ENCODE results near the gene TMED8.
"Not testable (repeated sequence)": the region's sequence is repeated elsewhere in the genome, so short reads cannot be mapped to it uniquely, and the experiment has no call there.

The TMED8 gene

DNA sequence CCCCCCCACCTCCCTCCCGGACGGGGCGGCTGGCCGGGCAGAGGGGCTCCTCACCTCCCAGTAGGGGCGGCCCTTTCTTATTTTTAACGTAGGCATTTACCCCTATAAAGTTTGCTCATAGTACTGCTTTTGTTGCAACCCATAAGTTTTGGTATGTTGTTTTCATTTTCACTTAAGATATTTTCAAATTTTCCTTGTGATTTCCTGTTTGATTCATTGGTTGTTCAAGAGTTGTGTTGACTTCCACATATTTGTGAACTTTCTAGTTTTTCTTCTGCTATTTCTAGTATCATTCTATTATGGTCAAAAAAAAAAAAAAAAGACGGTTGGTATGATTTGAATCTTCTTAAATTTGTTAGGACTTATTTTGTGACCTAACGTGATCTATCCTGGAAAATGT lies 39.9 kb upstream of the TMED8 start:
- no peaks in the 10 kb centered on the region for H3K27me3 ChIP-seq (ENCODE audit: insufficient read depth, low read length, poor library complexity)
- no peak overlapping the region for H2AK5ac ChIP-seq (ENCODE audit: low read length)
- H3K4ac ChIP-seq (ENCODE audit: low read depth, low read length), result no peak overlapping the region
- H2BK120ac ChIP-seq (ENCODE audit: low read depth, low read length), result no peak overlapping the region
- no peak overlapping the region for H3K23ac ChIP-seq (ENCODE audit: low read length)
- no peak overlapping the region for H3K9ac ChIP-seq (ENCODE audit: low read length)
- no peak overlapping the region for H2BK5ac ChIP-seq (ENCODE audit: low read length)
- H3K18ac ChIP-seq (ENCODE audit: low read length), result no peak overlapping the region
- H3K4me3 ChIP-seq (ENCODE audit: low read length), result no peak overlapping the region
- H3K4me1 ChIP-seq (ENCODE audit: control insufficient read depth, low read depth, low read length), result no peaks in the 10 kb centered on the region
- H3K27ac ChIP-seq (ENCODE audit: low read depth, low read length), result no peak overlapping the region
- no peak overlapping the region for H3K56ac ChIP-seq (ENCODE audit: low read length)
- DNase-seq, result no peak
- WGBS (ENCODE audit: extremely low coverage, insufficient coverage, low lambda C conversion rate), result no CpG with 5 or more reads among the region's 8 CpGs
- no peak overlapping the region for H2BK15ac ChIP-seq (replicated peaks; ENCODE audit: low read depth)
- no peaks in the 10 kb centered on the region for H3K79me1 ChIP-seq (ENCODE audit: low read length)
- no peaks in the 10 kb centered on the region for H3K36me3 ChIP-seq (ENCODE audit: control insufficient read depth, insufficient read depth, low read length)
- no peak overlapping the region for H4K8ac ChIP-seq (ENCODE audit: low read depth, low read length)
- H3K79me2 ChIP-seq (ENCODE audit: control insufficient read depth, insufficient read depth, low read length), result no peaks in the 10 kb centered on the region
- no peak overlapping the region for H4K5ac ChIP-seq (ENCODE audit: low read length)
- H3K4me2 ChIP-seq (ENCODE audit: low read length), result no peak overlapping the region

DNA sequence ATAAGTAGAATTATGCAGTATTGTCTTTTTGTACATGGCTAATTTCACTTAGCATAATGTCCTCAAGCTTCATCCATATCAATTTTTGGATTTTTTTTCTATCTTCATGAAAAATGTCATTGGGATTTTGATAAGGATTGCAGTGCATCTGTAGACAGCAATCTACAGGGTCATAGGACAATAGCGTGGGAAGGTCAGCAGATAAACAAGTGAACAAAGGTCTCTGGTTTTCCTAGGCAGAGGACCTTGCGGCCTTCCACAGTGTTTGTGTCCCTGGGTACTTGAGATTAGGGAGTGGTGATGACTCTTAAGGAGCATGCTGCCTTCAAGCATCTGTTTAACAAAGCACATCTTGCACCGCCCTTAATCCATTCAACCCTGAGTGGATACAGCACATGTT lies 39.2 kb upstream of the TMED8 start:
- H4K8ac ChIP-seq (ENCODE audit: low read depth, low read length); H3K9ac ChIP-seq (ENCODE audit: low read length); H4K5ac ChIP-seq (ENCODE audit: low read length); H3K23ac ChIP-seq (ENCODE audit: low read length); H3K79me1 ChIP-seq (ENCODE audit: low read length); H3K18ac ChIP-seq (ENCODE audit: low read length); H3K4ac ChIP-seq (ENCODE audit: low read depth, low read length); H2BK5ac ChIP-seq (ENCODE audit: low read length); H3K4me1 ChIP-seq (ENCODE audit: control insufficient read depth, low read depth, low read length); H3K79me2 ChIP-seq (ENCODE audit: control insufficient read depth, insufficient read depth, low read length); H2BK120ac ChIP-seq (ENCODE audit: low read depth, low read length); H3K27me3 ChIP-seq (ENCODE audit: insufficient read depth, low read length, poor library complexity); H3K56ac ChIP-seq (ENCODE audit: low read length); H3K4me2 ChIP-seq (ENCODE audit: low read length); H3K4me3 ChIP-seq (ENCODE audit: low read length); H2BK15ac ChIP-seq (replicated peaks; ENCODE audit: low read depth); H3K36me3 ChIP-seq (ENCODE audit: control insufficient read depth, insufficient read depth, low read length); H3K27ac ChIP-seq (ENCODE audit: low read depth, low read length); DNase-seq; H2AK5ac ChIP-seq (ENCODE audit: low read length): not testable (repeated sequence)
- WGBS (ENCODE audit: extremely low coverage, insufficient coverage, low lambda C conversion rate), result no CpG with 5 or more reads among the region's 3 CpGs

DNA sequence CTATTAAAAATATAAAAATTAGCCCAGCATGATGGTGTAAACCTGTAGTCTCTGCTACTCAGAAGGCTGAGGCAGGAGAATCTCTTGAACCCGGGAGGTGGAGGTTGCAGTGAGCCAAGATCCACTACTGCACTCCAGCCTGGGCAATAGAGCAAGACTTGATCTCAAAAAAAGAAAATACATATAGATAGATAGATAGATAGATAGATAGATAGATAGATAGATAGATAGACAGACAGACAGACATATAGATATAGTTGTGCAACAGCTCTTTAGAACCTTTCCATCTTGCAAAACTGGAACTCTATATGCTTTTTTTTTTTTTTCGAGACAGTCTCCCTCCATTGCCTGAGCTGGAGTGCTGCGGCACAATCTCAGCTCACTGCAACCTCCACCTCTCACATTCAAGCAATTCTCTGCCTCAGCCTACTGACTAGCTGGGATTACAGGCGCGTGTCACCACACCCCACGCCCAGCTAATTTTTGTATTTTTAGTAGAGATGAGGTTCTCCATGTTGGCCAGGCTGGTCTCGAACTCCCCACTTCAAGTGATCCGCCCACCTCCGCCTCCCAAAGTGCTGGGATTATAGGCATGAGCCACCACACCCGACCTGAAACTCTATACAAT lies 38.6 kb upstream of the TMED8 start:
- not testable (repeated sequence) for H4K8ac ChIP-seq (ENCODE audit: low read depth, low read length); H2BK15ac ChIP-seq (replicated peaks; ENCODE audit: low read depth); H3K79me1 ChIP-seq (ENCODE audit: low read length); H3K4me1 ChIP-seq (ENCODE audit: control insufficient read depth, low read depth, low read length); H3K18ac ChIP-seq (ENCODE audit: low read length); H3K36me3 ChIP-seq (ENCODE audit: control insufficient read depth, insufficient read depth, low read length); H3K79me2 ChIP-seq (ENCODE audit: control insufficient read depth, insufficient read depth, low read length); H3K4me2 ChIP-seq (ENCODE audit: low read length); H2BK5ac ChIP-seq (ENCODE audit: low read length); H2AK5ac ChIP-seq (ENCODE audit: low read length); H3K4me3 ChIP-seq (ENCODE audit: low read length); H3K4ac ChIP-seq (ENCODE audit: low read depth, low read length); H3K27ac ChIP-seq (ENCODE audit: low read depth, low read length); H2BK120ac ChIP-seq (ENCODE audit: low read depth, low read length); H3K9ac ChIP-seq (ENCODE audit: low read length); H3K56ac ChIP-seq (ENCODE audit: low read length); DNase-seq; H4K5ac ChIP-seq (ENCODE audit: low read length); H3K27me3 ChIP-seq (ENCODE audit: insufficient read depth, low read length, poor library complexity); H3K23ac ChIP-seq (ENCODE audit: low read length)
- no CpG with 5 or more reads among the region's 10 CpGs for WGBS (ENCODE audit: extremely low coverage, insufficient coverage, low lambda C conversion rate)

DNA sequence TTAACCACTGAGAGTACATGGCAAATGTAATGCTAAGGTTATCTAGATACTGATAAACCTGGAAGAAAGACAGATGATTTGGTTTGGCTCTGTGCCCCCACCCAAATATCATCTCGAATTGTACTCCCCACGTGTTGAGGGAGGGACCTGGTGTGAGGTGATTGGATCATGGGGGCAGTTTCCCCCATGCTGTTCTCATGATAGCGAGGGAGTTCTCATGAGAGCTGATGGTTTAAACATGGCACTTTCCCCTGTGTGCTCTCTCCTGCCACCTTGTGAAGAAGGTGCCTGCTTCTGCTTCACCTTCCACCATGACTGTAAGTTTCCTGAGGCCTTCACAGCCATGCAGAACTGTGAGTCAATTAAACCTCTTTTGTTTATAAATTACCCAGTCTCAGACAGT lies 32.2 kb upstream of the TMED8 start:
- H3K4me1 ChIP-seq (ENCODE audit: control insufficient read depth, low read depth, low read length), result no peaks in the 10 kb centered on the region
- no peak overlapping the region for H3K27ac ChIP-seq (ENCODE audit: low read depth, low read length)
- no peak overlapping the region for H4K5ac ChIP-seq (ENCODE audit: low read length)
- H3K79me2 ChIP-seq (ENCODE audit: control insufficient read depth, insufficient read depth, low read length), result no peaks in the 10 kb centered on the region
- H3K18ac ChIP-seq (ENCODE audit: low read length), result no peak overlapping the region
- H2BK5ac ChIP-seq (ENCODE audit: low read length), result no peak overlapping the region
- H3K4ac ChIP-seq (ENCODE audit: low read depth, low read length), result no peak overlapping the region
- H3K36me3 ChIP-seq (ENCODE audit: control insufficient read depth, insufficient read depth, low read length), result no peaks in the 10 kb centered on the region
- no peak overlapping the region for H4K8ac ChIP-seq (ENCODE audit: low read depth, low read length)
- H3K23ac ChIP-seq (ENCODE audit: low read length), result no peak overlapping the region
- H3K56ac ChIP-seq (ENCODE audit: low read length), result no peak overlapping the region
- no peak overlapping the region for H2BK15ac ChIP-seq (replicated peaks; ENCODE audit: low read depth)
- no peak overlapping the region for H2AK5ac ChIP-seq (ENCODE audit: low read length)
- H3K4me2 ChIP-seq (ENCODE audit: low read length), result no peak overlapping the region
- H3K9ac ChIP-seq (ENCODE audit: low read length), result no peak overlapping the region
- no peaks in the 10 kb centered on the region for H3K27me3 ChIP-seq (ENCODE audit: insufficient read depth, low read length, poor library complexity)
- H3K4me3 ChIP-seq (ENCODE audit: low read length), result no peak overlapping the region
- no peaks in the 10 kb centered on the region for H3K79me1 ChIP-seq (ENCODE audit: low read length)
- WGBS (ENCODE audit: extremely low coverage, insufficient coverage, low lambda C conversion rate), result no CpG with 5 or more reads among the region's 3 CpGs
- DNase-seq, result peak; percentile 71
- H2BK120ac ChIP-seq (ENCODE audit: low read depth, low read length), result no peak overlapping the region

DNA sequence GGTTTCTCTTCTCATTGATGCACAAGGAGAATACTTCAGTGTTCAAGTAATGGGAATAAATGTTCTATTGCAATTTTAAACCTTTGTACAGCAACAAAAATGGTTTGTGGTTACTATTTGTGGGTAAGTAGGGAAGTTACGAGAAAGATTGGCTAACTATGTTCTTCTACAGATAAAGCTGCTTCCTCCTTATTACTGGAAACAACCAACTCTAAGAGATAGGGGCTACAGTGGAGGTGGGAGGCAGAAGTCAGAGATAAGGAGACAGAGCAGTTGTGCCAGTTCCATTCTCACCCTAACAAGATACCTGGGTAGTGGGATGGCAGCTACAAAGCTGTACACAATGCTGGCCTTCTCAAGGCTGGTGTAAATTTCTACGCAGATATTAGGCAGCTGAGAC lies 30.3 kb upstream of the TMED8 start:
- no peak overlapping the region for H3K4me2 ChIP-seq (ENCODE audit: low read length)

DNA sequence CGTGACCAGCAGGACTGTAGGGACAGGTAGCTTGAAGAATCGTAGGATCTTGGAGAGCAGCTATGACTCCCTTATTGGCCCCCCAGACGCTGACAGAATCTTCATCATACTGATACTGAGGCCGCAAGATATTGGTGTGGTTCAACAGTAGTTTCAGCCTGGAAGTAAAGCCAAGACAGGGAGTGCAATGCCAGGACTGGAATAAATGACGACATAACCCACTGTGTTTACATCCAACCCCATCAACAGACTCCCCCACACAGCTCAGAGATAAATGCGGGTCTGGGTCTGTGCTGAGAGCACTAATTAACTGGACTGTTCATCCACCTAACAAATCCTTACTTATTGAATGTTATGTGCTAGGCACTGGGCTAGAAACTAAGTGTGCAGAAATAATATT lies 29.8 kb upstream of the TMED8 start:
- no CpG with 5 or more reads among the region's 6 CpGs for WGBS (ENCODE audit: extremely low coverage, insufficient coverage, low lambda C conversion rate)
- no peak overlapping the region for H2BK120ac ChIP-seq (ENCODE audit: low read depth, low read length)
- H3K9ac ChIP-seq (ENCODE audit: low read length), result no peak overlapping the region
- no peak overlapping the region for H3K56ac ChIP-seq (ENCODE audit: low read length)
- H3K79me2 ChIP-seq (ENCODE audit: control insufficient read depth, insufficient read depth, low read length), result no peaks in the 10 kb centered on the region
- H3K27ac ChIP-seq (ENCODE audit: low read depth, low read length), result no peak overlapping the region
- H4K5ac ChIP-seq (ENCODE audit: low read length), result no peak overlapping the region
- H3K79me1 ChIP-seq (ENCODE audit: low read length), result no peaks in the 10 kb centered on the region
- no peaks in the 10 kb centered on the region for H3K4me1 ChIP-seq (ENCODE audit: control insufficient read depth, low read depth, low read length)
- no peaks in the 10 kb centered on the region for H3K27me3 ChIP-seq (ENCODE audit: insufficient read depth, low read length, poor library complexity)
- H2AK5ac ChIP-seq (ENCODE audit: low read length), result no peak overlapping the region
- DNase-seq, result no peak
- no peak overlapping the region for H2BK15ac ChIP-seq (replicated peaks; ENCODE audit: low read depth)
- no peaks in the 10 kb centered on the region for H3K36me3 ChIP-seq (ENCODE audit: control insufficient read depth, insufficient read depth, low read length)
- no peak overlapping the region for H3K4ac ChIP-seq (ENCODE audit: low read depth, low read length)
- H3K18ac ChIP-seq (ENCODE audit: low read length), result no peak overlapping the region
- H3K23ac ChIP-seq (ENCODE audit: low read length), result no peak overlapping the region
- H4K8ac ChIP-seq (ENCODE audit: low read depth, low read length), result no peak overlapping the region
- H3K4me3 ChIP-seq (ENCODE audit: low read length), result no peak overlapping the region
- no peak overlapping the region for H2BK5ac ChIP-seq (ENCODE audit: low read length)
- H3K4me2 ChIP-seq (ENCODE audit: low read length), result no peak overlapping the region

More for the DNA sequence above, 30.3 kb upstream of the TMED8 start:
- Histone ChIP-seq H2BK120ac (ENCODE audit: low read depth, low read length) (no peak overlapping the region), H4K8ac (ENCODE audit: low read depth, low read length) (no peak overlapping the region), H3K23ac (ENCODE audit: low read length) (no peak overlapping the region), H3K4me1 (ENCODE audit: control insufficient read depth, low read depth, low read length) (no peaks in the 10 kb centered on the region), H3K27ac (ENCODE audit: low read depth, low read length) (no peak overlapping the region), H3K4me3 (ENCODE audit: low read length) (no peak overlapping the region), H2AK5ac (ENCODE audit: low read length) (no peak overlapping the region), H2BK15ac (replicated peaks; ENCODE audit: low read depth) (no peak overlapping the region), H3K9ac (ENCODE audit: low read length) (no peak overlapping the region), H4K5ac (ENCODE audit: low read length) (no peak overlapping the region), H3K79me2 (ENCODE audit: control insufficient read depth, insufficient read depth, low read length) (no peaks in the 10 kb centered on the region), H3K4ac (ENCODE audit: low read depth, low read length) (no peak overlapping the region), H3K36me3 (ENCODE audit: control insufficient read depth, insufficient read depth, low read length) (no peaks in the 10 kb centered on the region), H3K56ac (ENCODE audit: low read length) (no peak overlapping the region), H3K79me1 (ENCODE audit: low read length) (no peaks in the 10 kb centered on the region), H3K27me3 (ENCODE audit: insufficient read depth, low read length, poor library complexity) (no peaks in the 10 kb centered on the region), H2BK5ac (ENCODE audit: low read length) (no peak overlapping the region), H3K18ac (ENCODE audit: low read length) (no peak overlapping the region)
- no CpG with 5 or more reads among the region's 2 CpGs for WGBS (ENCODE audit: extremely low coverage, insufficient coverage, low lambda C conversion rate)
- no peak for DNase-seq
